WTC11 (cell line): ENCODE measurements around the gene CD59.

Experiments used
- CBFB ChIP-seq: sonication (generic); formaldehyde crosslinking; IDR thresholded peaks from 2 replicates; pipeline ENCODE4 v1.8.1; 2022; ENCODE audit warnings: mild to moderate bottlenecking, low read depth, missing genetic modification reagents
- CTCF ChIP-seq: fragments of 200-600 bp; IDR thresholded peaks from 2 replicates; pipeline ENCODE4 v1.8.0; 2022; ENCODE audit warnings: antibody characterized with exemption
- JUN ChIP-seq: sonication (generic); formaldehyde crosslinking; IDR thresholded peaks from 2 replicates; pipeline ENCODE4 v1.8.0; 2023; ENCODE audit warnings: mild to moderate bottlenecking, missing genetic modification reagents
- TEAD1 ChIP-seq: sonication (generic); formaldehyde crosslinking; IDR thresholded peaks from 2 replicates; pipeline ENCODE4 v1.8.0; 2022; ENCODE audit warnings: mild to moderate bottlenecking, missing genetic modification reagents

DNA sequence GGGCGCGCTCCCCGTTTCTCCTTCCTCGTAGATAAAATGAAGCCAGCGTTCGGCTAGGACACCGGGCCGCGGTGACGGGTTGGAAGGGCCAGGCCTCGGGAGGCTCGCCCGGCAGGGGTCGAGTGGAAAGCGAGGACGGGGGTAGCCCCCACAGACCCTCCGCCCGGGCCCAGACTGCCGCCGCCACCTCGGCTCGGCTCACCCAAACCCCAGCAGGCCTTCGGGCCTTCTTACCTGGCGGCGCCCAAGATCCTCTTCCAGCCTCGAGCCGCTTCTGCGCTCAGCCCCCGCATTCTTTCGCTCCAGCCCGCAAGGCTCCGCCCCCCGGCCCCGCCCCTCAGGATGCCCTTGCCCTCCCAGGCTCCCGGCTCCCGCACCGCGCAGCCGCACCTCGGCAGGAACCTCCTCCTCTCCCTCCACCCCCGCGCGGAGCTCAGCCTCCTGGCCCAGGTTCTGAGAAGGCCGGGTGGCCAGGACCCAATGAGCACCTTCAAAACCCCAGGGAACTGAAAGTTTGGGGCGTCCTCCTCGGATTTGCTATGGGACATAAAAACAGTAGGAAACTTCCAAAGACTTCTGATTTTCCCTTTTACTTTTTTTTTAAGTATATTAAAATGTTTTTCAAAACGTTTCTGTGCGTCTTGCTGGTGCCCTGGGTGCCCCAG is at the start of gene CD59:
- no peak for TF ChIP-seq JUN (CRISPR knock-in tag)
- TF ChIP-seq CTCF: no peak
- TF ChIP-seq CBFB (CRISPR knock-in tag): no peak
- peak; percentile 71; the same call in 1 of the 2 replicates for TF ChIP-seq TEAD1 (CRISPR knock-in tag)
